ENCODE data around the gene ABI3BP. TPM values are rescaled to one million over a fixed set of nuclear protein-coding genes. Genes with fewer than 3 reads are reported as not detected.
A peak's percentile ranks its signal among the peaks of the same experiment; 100 is the strongest.

Gene ABI3BP
- polyA plus RNA-seq, 3 donors: not detected

GRCh38 chr3:100896994-100897393, 96.2 kb downstream of the ABI3BP start:
- no CpG with 5 or more reads among the region's 2 CpGs for WGBS (ENCODE audit: insufficient coverage)
- Mint-ChIP-seq H3K27ac (no peak overlapping the region), H3K4me3 (no peak overlapping the region), H3K36me3 (no peaks in the 10 kb centered on the region), H3K27me3 (ENCODE audit: low read depth in 3 of 3) (no peaks in the 10 kb centered on the region), H3K4me1 (peaks cover 38% of the 10 kb centered on the region), H3K9me3 (peaks cover 0 to 2% (median 0%) of the 10 kb centered on the region in 7 donors)
- H3K4me1 ChIP-seq (ENCODE audit: control insufficient read depth in 1 of 2, insufficient read depth in 2 of 2, low read length in 2 of 2): peaks cover 42 to 44% of the 10 kb centered on the region in 2 donors
- no peak overlapping the region for H3K4me2 ChIP-seq (replicated peaks; ENCODE audit: extremely low read depth, low read length, poor library complexity, severe bottlenecking)
- no peak overlapping the region for H3K4me3 ChIP-seq (replicated peaks in 1 of 3; ENCODE audit: low read depth in 2 of 3, low read length in 3 of 3)
- no peak overlapping the region for H2AFZ ChIP-seq (ENCODE audit: insufficient read depth, low read depth, low read length, poor library complexity, severe bottlenecking)
- H3K27me3 ChIP-seq (ENCODE audit: control insufficient read depth in 2 of 2, insufficient read depth in 2 of 2, low read length in 2 of 2): no peaks in the 10 kb centered on the region
- no peaks in the 10 kb centered on the region for H3K9me3 ChIP-seq (replicated peaks in 1 of 2; ENCODE audit: control insufficient read depth in 1 of 2, insufficient read depth in 1 of 2, low read length in 2 of 2)
- H3K79me2 ChIP-seq (ENCODE audit: insufficient read depth, low read length): no peaks in the 10 kb centered on the region
- no peaks in the 10 kb centered on the region for H3K36me3 ChIP-seq (replicated peaks in 1 of 2; ENCODE audit: control insufficient read depth in 1 of 2, insufficient read depth in 2 of 2, low read length in 2 of 2)
- H3K27ac ChIP-seq (ENCODE audit: low read depth in 1 of 2, low read length in 2 of 2): no peak overlapping the region
- intact Hi-C loops (cut with micrococcal nuclease): no loop called here
- H4K20me1 ChIP-seq (ENCODE audit: insufficient read depth, low read length): no peaks in the 10 kb centered on the region
- DNase-seq: no peak
- H3K9ac ChIP-seq (ENCODE audit: insufficient read depth, low read length, poor library complexity, severe bottlenecking): no peak overlapping the region
- TF ChIP-seq, protein P1, sequence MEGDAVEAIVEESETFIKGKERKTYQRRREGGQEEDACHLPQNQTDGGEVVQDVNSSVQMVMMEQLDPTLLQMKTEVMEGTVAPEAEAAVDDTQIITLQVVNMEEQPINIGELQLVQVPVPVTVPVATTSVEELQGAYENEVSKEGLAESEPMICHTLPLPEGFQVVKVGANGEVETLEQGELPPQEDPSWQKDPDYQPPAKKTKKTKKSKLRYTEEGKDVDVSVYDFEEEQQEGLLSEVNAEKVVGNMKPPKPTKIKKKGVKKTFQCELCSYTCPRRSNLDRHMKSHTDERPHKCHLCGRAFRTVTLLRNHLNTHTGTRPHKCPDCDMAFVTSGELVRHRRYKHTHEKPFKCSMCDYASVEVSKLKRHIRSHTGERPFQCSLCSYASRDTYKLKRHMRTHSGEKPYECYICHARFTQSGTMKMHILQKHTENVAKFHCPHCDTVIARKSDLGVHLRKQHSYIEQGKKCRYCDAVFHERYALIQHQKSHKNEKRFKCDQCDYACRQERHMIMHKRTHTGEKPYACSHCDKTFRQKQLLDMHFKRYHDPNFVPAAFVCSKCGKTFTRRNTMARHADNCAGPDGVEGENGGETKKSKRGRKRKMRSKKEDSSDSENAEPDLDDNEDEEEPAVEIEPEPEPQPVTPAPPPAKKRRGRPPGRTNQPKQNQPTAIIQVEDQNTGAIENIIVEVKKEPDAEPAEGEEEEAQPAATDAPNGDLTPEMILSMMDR (IDR thresholded peaks at IDR 0.05): no peak

DNA sequence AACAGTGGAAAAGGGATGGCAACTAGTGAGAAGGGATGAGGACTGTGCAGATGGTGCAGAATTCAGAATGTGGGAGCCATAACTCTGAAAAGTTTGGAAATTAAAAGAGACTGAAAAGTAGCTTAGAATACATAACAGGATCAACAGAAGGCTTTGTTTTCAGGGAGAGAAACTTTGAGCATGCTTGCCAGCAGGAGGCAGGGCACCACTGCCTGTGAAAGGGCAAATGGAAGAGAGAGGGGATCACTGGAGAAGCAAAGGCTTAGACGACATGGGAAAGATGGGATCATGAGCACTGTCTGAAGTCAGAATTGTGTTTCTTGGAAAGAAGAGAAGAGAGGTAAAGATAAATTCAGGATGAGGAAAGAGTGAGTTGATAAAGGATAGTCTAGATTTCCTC, 99.6 kb downstream of the ABI3BP start:
- Mint-ChIP-seq H3K9me3 (peaks cover 0 to 2% (median 0%) of the 10 kb centered on the region in 7 donors), H3K4me3 (peak overlapping the region in 1 of 2 donors; percentile 52), H3K36me3 (no peaks in the 10 kb centered on the region), H3K4me1 (peaks cover 22% of the 10 kb centered on the region), H3K27me3 (ENCODE audit: low read depth in 3 of 3) (no peaks in the 10 kb centered on the region), H3K27ac (peak overlapping the region; percentile 72 to 89 (median 80))
- Histone ChIP-seq H3K36me3 (replicated peaks in 1 of 2; ENCODE audit: control insufficient read depth in 1 of 2, insufficient read depth in 2 of 2, low read length in 2 of 2) (no peaks in the 10 kb centered on the region), H3K4me3 (replicated peaks in 1 of 3; ENCODE audit: low read depth in 2 of 3, low read length in 3 of 3) (peak overlapping the region in 1 of 3 experiments; percentile 22), H4K20me1 (ENCODE audit: insufficient read depth, low read length) (no peaks in the 10 kb centered on the region), H3K9ac (ENCODE audit: insufficient read depth, low read length, poor library complexity, severe bottlenecking) (no peak overlapping the region), H3K4me1 (ENCODE audit: control insufficient read depth in 1 of 2, insufficient read depth in 2 of 2, low read length in 2 of 2) (peaks cover 24 to 26% of the 10 kb centered on the region in 2 donors), H2AFZ (ENCODE audit: insufficient read depth, low read depth, low read length, poor library complexity, severe bottlenecking) (peak overlapping the region; percentile 8), H3K27ac (ENCODE audit: low read depth in 1 of 2, low read length in 2 of 2) (peak overlapping the region in 1 of 2 donors; percentile 59), H3K9me3 (replicated peaks in 1 of 2; ENCODE audit: control insufficient read depth in 1 of 2, insufficient read depth in 1 of 2, low read length in 2 of 2) (no peaks in the 10 kb centered on the region), H3K79me2 (ENCODE audit: insufficient read depth, low read length) (no peaks in the 10 kb centered on the region), H3K4me2 (replicated peaks; ENCODE audit: extremely low read depth, low read length, poor library complexity, severe bottlenecking) (peak overlapping the region; percentile 38), H3K27me3 (ENCODE audit: control insufficient read depth in 2 of 2, insufficient read depth in 2 of 2, low read length in 2 of 2) (no peaks in the 10 kb centered on the region)
- TF ChIP-seq, protein P1 (IDR thresholded peaks at IDR 0.05): peak; percentile 37
- intact Hi-C loops (cut with micrococcal nuclease): no loop called here
- DNase-seq: peak in 1 of 3 donors; percentile 10
- WGBS (ENCODE audit: insufficient coverage): 33% methylated on average over 1 of the region's 1 CpG

Data from CD14-positive monocyte (primary cell).